ENCODE measurements around the gene NADK.
"Not testable (repeated sequence)": the region's sequence is repeated elsewhere in the genome, so short reads cannot be mapped to it uniquely, and the experiment has no call there.

Gene NADK

DNA sequence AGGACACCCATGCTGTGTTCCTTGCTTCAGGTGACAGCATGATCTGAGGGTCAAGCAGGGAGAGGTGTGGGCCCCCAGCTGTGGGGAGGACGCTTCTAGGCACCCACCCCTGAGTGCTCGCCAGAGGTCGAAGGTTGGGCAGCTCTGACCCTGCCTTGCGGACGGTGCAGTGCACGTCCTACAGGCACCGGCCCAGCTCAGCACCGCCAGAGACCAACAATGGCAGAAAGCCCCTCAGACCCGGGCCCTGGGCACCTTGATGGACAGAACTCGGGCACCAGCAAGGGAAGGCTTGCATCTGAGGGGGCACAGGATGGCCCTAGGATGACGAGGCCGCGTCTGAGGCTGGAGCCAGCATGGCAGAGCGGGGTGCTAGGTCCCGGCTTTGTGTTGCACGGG, 24.7 kb downstream of the NADK start:
- no peak for TF ChIP-seq ZFX (IDR thresholded peaks at IDR 0.05)
- no peak for TF ChIP-seq CTCF (conservative IDR thresholded peaks at IDR 0.05)
- no peak overlapping the region for H3K27ac ChIP-seq

- no peak overlapping the region for H3K27ac ChIP-seq
- TF ChIP-seq ZFX (IDR thresholded peaks at IDR 0.05) (no peak), CTCF (conservative IDR thresholded peaks at IDR 0.05) (no peak)
Observed at GRCh38 chr1:1752636-1753606, 25.3 kb downstream of the NADK start.

DNA sequence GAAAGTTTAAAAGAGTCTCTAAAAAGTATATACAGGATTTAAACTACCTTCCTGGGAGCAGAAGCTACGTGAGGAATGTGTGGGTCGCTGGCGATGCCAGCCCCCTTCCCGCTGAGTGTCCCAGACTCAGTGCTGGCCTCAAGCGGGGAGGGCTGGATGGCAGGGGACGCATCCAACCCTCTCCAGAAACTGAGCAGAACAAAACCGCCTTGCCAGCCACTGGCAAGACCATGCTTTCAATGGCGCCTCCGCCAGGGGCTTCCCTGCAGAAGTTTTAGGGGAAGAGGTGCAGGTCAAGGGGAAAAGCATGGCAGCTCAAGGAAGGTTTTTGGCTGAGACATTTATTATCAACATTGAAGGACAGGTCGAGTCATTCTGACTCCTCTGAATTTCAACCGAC, 26.1 kb downstream of the NADK start:
- H3K27ac ChIP-seq = no peak overlapping the region
- no peak for TF ChIP-seq CTCF (conservative IDR thresholded peaks at IDR 0.05)
- no peak for TF ChIP-seq ZFX (IDR thresholded peaks at IDR 0.05)

DNA sequence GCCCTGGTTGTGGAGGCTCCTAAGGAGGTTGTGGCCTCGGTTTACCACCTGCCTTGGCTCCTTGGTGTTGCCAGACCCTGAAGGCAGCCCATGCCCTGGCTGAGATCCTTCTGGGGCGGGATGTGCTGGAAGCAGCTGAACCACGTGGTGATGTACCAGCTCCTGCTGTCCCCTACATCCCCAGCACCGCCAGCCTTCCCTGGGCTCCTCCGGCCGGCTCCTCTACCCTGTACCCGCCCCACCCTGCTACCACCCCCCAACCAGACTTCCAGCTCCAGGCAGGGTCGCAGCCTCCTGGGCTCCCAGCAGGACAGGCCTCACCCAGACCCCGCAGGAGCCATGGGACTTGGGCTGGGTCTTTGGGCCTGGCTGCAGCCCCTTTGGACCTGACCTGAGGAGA, 28.3 kb downstream of the NADK start:
- not testable (repeated sequence) for H3K27ac ChIP-seq

DNA sequence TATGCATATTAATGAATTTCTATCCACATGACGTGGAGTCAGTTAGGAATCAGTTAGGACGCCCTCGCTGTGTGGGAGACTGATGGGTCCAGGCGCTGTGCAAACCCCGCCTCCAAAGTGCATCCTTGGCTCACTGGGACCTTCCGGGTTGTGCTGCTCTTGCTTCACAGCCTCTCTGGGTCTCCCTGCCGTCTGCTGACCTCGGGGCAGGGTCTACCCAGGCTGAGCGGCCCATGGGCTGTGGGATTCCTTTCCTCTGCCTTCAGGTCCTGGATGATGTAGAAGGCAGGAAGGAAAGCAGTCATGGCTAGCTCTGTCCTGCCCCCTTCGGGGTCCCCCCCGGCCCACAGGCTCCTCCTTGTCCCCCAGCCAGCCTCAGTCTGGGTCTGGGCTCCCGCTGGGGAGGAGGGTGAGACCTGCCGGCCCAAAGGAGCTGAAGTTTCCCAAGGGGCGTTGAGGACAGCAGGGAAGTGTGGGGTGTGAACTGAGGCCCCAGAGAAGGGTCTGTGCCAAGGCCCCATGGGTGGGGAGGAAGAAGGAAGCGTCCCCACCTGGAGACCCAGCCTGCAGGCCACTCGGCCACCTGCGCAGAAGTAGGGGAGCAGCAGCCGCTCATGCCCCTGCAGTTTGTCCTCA, 29.5 kb downstream of the NADK start:
- TF ChIP-seq CTCF (conservative IDR thresholded peaks at IDR 0.05) (no peak), ZFX (IDR thresholded peaks at IDR 0.05) (no peak)
- H3K27ac ChIP-seq = no peak overlapping the region

GRCh38 chr1:1746566-1746909, 31.7 kb downstream of the NADK start:
- H3K27ac ChIP-seq = not testable (repeated sequence)

DNA sequence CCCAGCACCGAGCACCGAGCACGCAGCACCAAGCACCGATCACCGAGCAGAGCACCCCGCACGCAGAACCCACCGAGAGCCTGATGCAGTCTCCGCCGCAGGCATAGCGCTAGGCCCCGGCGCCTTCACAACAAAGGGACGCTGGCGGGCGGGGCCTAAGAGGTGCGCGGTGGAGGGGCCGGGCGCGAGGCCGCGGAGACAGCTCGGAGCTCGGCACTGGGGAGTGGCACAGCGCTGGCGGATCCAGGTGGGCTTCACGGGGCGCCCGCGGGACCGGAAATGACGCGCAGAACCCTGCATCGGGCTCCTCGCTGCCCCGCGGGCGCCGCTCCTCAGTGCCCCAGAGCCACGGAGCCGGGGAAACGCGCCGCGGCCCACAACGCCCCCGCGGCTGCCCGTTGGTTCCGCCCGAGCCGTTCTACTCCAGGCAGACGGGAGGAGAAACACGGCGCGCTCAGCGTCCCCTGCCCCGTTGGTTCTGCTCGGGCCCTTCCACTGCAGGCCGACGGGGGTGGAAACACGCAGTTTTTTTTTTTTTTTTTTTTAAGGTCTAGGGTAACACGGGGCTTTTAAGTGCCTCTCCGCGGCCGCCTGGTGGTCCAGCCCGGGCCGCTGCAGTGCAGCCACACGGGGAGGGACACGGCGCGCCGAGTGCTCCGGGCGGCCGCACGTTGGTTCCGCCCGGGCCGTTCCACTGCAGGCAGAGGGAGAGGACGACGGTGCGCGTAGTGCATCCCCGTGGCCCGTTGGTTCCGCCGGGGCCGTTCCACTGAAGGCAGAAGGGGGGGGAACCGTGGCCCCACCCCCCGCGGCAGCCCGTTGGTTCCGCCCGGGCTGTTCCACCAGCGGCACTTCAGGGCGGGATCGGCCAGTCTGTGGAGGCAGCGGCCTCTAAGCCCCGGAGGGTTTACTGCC, 32.4 kb downstream of the NADK start:
- not testable (repeated sequence) for H3K27ac ChIP-seq

- H3K27ac ChIP-seq = not testable (repeated sequence)
Observed at GRCh38 chr1:1742529-1742928, 35.7 kb downstream of the NADK start.

- not testable (repeated sequence) for H3K27ac ChIP-seq
Observed at GRCh38 chr1:1741013-1741412, 37.3 kb downstream of the NADK start.

- not testable (repeated sequence) for H3K27ac ChIP-seq
Observed at GRCh38 chr1:1738799-1739337, 39.4 kb downstream of the NADK start.

GRCh38 chr1:1737675-1738590, 40.3 kb downstream of the NADK start:
- not testable (repeated sequence) for H3K27ac ChIP-seq
